HUDEP-2 (cell line): ENCODE data around the gene CIROP.
A peak's percentile ranks its signal among the peaks of the same experiment; 100 is the strongest.

Experiments used
- DNase-seq, 76 experiments: peaks; one replicate each; lab custom pipeline; 2025; ENCODE audit not compliant: unreplicated experiment in 76 of 76; lab: John Stamatoyannopoulos, UW

CIROP gene, protein sequence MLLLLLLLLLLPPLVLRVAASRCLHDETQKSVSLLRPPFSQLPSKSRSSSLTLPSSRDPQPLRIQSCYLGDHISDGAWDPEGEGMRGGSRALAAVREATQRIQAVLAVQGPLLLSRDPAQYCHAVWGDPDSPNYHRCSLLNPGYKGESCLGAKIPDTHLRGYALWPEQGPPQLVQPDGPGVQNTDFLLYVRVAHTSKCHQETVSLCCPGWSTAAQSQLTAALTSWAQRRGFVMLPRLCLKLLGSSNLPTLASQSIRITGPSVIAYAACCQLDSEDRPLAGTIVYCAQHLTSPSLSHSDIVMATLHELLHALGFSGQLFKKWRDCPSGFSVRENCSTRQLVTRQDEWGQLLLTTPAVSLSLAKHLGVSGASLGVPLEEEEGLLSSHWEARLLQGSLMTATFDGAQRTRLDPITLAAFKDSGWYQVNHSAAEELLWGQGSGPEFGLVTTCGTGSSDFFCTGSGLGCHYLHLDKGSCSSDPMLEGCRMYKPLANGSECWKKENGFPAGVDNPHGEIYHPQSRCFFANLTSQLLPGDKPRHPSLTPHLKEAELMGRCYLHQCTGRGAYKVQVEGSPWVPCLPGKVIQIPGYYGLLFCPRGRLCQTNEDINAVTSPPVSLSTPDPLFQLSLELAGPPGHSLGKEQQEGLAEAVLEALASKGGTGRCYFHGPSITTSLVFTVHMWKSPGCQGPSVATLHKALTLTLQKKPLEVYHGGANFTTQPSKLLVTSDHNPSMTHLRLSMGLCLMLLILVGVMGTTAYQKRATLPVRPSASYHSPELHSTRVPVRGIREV

DNA sequence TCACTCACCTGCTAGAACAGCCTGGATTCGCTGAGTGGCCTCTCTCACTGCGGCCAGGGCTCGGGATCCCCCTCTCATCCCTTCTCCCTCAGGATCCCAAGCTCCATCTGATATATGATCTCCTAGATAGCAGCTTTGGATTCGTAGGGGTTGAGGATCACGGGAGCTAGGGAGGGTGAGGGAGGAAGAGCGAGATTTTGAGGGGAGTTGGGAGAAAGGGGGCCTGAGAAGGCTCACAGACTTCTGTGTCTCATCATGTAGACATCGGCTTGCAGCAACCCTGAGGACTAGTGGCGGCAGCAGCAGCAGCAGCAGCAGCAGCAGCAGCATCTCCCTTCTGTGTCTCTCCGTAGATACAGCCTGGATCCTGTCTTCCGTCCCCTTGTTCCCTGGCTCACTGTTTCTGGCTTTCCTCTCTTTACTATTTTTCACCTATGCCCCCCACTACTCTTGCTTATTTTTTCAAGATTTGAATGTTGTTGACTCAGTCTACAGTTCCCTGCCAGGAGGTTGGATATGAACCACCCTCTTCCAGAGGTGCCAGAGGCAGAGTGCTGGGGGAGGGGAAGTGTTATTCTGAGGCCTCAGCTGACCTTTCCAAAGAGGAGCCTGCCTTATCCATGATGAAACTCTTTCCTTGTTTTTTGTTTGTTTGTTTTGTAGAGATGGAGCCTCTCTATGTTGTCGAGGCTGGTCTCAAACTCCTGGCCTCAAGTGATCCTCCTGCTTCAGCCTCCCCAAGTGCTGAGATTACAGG is at the start of gene CIROP:
Gene CIROP (minus strand): TSS at position 399 of the 757 bp plus-strand sequence. CDS start 69 bp downstream, at position 330.
- DNase-seq = no peak

DNA sequence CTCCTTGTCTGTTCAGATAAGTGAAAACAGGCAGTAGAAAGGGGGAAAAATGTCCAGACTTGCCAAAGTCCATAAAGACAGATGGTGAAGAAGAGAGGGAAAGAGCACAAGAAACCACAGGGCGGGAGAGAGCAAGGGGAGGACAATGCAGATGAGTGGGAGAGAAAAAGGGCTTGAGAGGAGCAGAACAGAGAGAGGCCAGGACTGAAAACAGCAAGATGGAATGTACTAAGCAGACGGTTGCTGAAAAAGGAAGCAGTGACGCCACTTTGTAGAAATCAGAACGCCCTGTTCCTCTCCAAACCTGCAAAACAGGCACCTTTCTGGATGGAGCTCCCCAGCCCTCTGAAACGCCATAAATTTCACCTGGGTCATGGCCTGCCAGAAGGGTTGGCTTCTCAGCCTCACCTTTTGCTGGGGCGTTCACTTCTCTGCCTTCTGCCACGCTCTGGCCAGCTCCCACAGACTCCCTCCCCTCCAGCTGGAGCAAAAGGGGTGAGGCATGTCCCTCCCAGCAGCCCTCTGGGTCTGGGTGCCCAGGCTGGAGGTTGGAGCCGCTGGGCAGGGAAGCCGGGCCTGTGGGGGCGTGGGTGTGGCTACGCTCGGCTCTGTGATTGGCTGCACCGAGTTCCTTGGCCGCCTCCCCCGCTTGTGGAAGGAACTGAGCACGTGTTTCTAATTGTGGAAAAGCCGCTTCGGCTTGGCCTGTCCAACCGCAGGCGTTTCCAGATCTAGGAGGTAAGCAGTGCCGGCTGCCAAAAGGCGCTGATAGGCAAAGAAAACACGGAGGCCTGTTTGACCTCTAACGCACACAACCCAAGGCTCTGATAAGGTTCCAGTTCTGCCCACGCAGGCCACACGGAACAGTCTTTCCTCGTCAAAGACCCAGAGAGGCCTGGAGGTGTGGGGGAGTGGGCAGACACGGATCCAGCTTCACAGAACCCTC is 49.3 kb upstream of the CIROP start:
- DNase-seq = peak in 72 of 76 experiments; percentile 25 to 97 (median 90)

DNA sequence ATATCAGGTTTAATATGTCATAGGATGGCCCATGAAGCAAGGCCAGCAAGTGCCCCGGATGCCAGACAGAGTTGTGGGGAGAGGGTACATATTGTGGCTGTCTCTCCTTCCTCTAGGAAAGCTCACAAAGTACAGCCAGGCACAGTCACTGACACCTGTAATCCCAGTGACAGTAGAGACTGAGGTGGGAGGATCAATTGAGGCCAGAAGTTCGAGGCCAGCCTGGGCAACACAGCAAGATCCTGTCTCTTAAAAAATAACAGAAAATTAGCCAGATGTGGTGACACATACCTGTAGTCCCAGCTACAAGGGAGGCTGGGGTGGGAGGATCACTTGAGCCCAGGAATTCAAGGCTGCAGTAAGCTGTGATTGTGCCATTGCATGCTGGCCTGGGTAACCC is 46.6 kb upstream of the CIROP start:
- DNase-seq = no peak

DNA sequence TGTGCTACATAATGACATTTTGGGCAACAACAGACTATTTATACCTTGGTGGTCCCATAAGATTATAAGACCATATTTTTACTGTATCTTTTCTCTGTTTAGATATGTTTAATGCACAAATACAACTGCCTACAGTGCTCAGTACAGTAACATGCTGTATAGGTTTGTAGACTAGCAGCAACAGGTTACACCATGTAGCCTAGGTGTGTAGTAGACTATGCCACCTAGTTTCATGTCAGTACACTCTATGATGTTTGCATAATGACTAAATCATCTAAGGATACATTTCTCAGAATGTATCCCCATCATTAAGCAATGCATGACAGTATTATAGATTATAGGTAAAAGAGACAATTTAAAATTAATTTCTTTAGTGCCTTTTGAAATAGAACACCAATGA is 45.0 kb upstream of the CIROP start:
- no peak for DNase-seq

DNA sequence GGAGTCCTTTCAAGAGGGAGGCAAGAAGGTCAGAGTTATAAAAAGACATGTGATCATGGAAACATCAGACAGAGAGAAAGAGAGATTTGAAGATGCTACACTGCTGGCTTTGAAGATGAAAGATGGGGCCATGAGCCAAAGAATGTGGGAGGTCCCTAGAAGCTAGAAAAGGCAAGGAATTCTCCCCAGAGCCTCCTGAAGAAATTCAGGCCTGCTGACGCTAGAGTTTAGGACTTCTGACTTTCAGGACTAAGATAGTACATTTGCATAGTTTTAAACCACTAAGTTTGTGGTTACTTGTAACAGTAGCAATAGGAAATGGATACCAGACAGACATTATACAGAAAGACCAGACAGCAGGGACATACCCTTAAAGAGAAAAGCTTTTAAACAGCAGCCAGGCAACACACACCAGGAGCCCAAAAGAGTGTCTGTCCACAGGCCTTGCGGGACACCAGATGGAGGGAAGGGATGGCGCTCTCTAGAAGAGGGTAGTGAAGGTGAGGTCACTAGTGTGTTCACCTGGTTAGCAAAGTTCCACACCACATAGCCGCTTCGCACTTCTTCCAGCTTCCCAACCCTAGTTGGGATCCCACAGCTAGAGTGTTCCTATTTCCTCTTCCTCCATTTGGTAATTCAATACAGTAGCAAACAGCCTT is 43.9 kb upstream of the CIROP start:
- no peak for DNase-seq

DNA sequence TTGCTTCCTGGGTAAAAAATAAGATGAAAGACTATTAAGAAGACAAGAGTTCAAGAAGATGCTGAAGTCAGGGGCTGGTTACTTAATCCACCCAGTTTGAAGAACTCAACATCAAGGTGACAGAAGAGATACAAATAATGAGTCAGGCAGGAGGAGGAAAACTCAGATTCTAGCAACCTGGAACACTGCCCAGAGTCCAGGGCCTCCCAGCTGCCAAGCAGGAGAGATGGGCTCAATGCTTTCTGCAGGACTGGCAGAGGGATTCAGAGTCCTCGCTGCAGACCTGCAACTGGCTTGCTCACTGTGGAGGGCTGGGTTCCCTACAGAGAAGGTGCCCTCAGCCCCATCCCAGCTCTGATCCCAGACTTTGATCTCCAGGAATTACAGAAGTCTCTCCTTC is 42.9 kb upstream of the CIROP start:
- DNase-seq = peak in 24 of 76 experiments; percentile 5 to 57 (median 31)

DNA sequence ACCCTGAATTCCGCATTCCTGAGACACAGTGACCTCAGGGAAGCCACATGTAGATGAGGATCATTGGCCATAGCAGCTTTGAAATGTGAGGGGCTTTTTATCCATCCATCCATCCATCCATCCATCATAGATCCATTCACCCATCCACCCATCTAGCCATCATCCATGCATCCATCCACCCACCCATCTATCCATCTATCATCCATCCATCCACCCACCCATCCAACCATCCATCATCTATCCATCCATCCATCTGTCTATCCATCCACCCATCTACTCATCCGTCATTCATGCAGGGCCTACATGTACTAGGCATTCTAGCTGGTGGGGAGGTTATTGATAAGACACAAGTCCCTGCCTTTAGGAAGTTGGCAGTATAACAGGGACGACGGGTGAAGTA is 42.2 kb upstream of the CIROP start:
- DNase-seq = no peak

DNA sequence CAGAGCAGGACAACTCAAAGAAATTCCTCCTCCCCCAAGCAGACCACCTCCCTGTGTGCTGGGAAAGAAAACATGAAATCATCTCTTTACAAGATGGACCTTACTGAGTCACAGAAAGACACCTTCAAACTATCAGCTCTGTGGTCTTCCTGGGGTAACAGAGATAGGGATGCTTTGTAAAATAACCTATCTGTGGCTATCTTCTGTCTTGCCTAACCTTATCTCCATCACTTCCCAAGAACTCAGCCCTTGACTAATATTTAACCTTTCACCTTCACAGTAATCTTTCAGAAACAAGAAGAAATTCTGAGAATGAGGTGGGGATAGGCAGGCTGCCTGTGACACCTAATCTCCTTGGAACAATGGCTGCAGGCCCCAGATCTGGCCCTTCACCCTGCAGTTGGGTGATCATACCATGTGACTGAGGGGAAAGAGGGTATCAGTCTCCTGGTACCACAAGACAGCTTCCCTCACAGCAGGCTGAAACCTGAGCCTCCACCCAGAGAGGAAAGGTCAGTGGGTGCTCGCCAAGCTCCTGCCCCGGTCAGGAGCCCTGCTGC is 41.6 kb upstream of the CIROP start:
- peak in 59 of 76 experiments; percentile 13 to 89 (median 50) for DNase-seq

DNA sequence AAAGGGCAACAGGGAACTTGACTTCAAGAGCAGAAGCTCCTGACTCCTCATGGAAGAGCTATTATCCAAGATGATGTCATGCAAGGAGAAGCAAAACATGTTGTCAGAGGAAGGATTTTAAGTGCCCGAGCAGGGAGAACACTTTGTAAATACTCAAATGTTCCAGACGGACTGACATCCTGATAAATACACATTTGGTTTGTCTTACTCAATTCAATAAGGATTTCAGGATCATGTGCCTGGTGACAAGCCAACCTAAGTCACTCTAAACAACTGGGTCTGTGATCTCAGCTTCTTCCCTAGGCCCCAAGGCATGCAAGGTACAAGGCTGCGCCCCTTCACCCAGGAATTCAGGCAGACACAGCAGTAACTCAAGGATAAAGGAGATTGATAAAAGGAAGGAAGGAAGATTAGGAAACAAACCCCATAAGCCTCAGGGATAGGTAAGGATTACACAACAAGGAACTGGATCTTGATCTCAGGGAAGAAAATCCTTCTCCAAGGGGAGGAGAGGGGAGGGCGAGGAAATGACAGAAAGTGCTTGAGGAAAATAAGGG is 41.1 kb upstream of the CIROP start:
- no peak for DNase-seq

DNA sequence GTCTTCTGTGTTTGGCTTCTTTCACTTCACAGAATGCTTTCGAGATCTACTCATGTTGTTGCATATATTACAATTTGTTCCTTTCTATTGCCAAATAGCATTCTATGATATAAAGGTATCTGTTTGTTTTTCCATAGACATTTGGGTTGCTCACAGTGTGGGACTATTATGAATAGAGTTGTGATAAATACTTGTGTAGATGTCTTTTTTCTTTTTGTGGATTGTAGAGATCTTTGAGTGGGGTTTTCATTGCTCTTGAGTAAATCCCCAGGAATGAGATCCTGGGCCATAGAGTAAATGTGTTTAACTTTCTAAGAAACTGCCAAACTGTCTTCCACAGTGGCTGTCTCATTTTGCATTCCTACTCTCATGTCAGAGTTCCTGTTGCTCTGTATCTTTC is 39.1 kb upstream of the CIROP start:
- DNase-seq = no peak

DNA sequence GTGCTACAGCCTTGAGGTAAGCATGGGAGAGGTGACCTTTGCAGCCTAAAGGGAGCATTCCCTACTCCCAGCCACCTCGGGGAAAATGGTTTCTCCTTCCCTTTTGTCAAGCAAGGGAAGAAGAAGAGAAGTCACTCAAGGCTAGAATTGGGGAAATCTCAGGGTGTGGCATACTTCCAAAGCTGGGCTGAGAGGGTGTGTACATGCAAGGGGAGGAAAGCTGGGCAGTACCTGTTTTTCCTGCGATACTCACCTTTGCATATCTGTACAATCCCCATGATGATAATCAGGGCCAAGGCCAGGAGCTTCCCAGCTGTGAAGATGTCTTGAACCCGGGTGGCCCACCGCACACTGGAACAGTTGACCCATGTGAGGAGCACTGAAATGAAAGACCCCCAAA is 38.0 kb upstream of the CIROP start:
- DNase-seq = no peak

DNA sequence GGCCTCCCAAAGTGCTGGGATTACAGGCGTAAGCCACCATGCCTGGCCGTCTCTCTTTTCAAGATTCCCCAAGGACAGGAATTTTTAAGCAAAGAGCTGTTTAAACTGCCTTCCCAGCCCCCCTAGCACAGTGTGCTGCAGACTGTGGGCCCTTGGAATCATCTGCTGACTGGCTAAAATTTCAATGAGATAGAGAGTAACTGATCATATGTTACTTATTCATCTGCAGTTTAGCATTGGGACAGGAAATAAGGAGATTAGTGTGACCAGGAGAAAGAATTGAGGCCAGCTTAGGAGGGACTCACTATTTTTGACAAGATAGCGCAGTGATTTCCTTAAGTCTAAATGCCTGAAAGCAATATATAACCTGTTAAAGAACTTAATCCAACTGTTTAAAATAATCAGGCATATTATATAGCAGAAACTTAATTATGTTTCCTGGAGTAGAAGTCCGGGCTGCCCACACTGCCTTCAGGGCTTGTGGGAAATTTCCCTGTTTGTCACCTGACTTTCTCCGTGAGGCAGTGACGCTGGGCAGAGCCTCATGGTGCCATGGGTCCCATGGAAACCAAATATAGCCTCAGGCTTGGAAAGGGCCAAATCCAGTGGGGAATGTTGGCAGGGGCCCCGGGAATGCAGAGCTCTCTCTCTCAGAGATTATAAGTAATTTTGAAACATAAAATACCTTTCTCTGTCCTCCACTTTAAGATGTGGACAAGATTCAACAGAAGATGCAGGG is 37.1 kb upstream of the CIROP start:
- no peak for DNase-seq

DNA sequence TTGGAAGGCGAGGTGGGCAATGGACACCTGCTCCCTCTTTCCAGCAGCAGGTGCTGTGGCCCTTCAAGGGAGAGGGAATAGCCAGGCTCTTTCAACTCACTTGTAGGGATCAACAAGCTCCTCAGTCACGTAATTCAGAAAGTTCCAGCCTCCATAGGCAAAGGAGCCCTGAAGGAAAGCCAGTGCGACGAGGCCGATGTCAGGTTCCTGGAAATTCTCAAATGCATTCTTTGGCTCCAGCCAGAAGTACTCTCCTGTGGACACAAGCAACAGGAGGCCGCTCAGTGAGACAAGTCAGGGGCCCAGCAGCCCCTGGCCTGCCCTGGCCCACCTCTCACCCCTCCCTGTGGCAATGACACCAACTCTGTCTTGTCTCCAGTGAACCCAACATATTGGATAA is 35.6 kb upstream of the CIROP start:
- DNase-seq = no peak

DNA sequence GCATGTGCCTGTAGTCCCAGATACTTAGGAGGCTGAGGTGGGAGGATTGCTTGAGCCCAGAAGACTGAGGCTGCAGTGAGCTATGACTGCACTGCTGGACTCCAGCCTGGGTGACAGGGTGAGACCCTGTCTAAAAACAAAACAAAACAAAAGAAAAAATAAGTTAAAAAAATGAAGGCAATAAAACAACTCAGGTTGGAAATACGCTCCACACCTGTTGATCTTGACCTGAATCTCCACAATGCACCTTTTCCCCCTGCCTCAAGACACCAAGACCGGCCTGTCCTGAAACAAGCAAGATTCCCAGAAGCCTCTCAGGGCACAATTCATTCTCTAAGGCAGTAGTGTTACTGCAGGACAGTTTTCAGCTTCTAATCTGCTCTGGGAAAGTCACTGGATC is 35.1 kb upstream of the CIROP start:
- no peak for DNase-seq

DNA sequence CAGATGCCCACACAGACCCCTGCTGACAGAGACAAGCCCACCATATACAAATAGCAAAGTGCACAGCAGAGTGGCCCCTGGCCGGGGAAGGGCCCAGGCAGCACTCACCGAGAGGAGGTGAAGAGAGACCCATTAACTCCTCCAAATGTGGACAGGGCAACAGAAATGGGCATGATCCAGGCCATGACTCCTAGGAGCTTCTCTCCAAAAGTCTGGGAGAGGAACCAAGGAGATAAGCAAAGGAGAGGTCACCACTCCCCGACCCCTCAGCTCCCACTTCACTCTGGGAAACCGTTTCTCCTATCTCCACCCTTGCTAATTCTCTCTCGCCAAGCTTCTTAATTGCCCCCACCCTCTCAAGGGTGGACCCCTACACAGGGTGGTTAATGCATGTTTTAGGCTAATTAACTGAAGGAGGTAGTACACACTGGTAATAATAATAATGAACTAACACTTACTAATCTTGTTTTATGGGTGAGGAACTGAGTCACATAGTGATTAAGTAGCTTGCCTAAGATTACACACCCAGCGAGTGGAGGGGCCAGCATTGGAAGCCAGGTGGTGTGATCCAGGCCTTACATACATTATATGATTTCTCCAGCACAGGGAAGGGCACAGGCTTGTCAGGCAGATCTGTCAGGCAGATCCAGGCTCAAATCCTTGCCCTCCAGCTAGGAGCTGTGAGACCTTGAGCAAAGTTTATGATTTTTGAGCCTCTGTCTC is 33.2 kb upstream of the CIROP start:
- no peak for DNase-seq

DNA sequence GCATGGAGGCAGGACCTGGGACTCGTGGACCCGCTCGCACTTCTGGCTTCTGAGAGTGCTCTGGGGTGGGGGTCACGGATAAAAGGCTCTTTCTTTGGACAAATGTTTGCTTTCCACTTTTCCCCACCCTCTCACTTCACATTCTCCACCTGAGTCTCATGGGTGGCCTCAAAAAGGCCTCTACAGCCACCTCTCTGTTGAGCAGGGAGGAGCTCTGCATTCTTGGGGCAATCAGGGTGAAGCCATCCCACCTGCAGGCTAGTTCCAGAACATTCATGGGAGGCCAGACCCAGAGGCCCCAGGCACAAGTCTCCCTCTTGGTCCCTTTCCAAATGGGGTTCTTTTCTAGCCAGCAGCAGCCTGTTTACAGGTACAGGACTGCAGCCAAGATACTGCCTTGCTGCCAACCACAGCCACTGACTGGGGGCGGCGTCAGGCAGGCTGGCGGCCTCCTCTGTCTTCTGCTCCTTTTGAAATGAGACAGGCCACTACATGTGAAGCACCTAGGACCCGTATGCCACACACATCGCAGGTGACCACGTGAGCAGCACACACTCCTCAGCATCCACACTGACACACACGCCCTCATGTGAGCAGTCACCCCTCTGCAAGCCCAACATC is 32.5 kb upstream of the CIROP start:
- DNase-seq = peak in 8 of 76 experiments; percentile 11 to 35 (median 21)

DNA sequence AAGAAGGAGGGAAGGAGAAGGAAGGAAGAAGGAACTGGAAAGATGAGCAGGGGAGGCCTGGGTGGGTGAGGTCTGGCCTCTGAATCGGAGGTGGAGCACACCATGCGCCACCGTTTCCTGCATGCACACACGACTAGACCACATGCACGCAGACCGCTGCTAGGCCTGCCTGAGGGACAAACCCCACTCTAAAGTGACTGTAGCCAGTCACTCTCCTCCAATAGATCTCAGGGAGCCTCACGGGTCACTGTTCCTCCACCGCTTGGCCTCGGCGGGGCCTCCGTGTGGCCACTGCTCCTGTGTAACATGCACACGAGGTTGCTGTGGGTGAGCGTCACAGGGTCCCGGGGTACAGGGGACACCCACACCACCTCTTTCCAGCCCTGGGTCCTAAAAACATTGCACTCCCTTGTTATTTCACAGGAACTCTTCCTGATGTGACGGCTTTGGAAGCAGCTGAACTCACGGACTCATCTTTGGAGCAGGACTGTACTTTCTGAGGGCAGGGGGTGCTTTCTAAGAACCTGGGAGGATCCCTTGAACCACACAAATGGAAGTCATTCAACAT is 31.9 kb upstream of the CIROP start:
- DNase-seq = no peak
